Activated CD8-positive, alpha-beta T cell treated with anti-CD3 and anti-CD28 coated beads, Interleukin-2, amount 10 ng/mL, durations not matched to agents 7 days and 5 days (primary cell): ENCODE results near the gene PAQR5. TPM values are rescaled to one million over a fixed set of nuclear protein-coding genes. Genes with fewer than 3 reads are reported as not detected.
"Not testable (repeated sequence)": the region's sequence is repeated elsewhere in the genome, so short reads cannot be mapped to it uniquely, and the experiment has no call there.

Experiments
- ATAC-seq: fragments of 150-1000 bp; cut with Tn5 transposase; one replicate; pipeline ENCODE4 v1.10.0; 2021; ENCODE audit warnings: moderate library complexity
- CTCF ChIA-PET: fragments of 350-600 bp; sonication (Branson Sonifier 250); formaldehyde crosslinking; loops from one replicate; lab custom pipeline; 2021; ENCODE audit warnings: antibody characterized with exemption; lab: Charles Lee
- POLR2A ChIA-PET: fragments of 350-600 bp; sonication (Branson Sonifier 250); formaldehyde crosslinking; loops from one replicate; lab custom pipeline; 2021; ENCODE audit warnings: antibody characterized with exemption; lab: Charles Lee
- DNase-seq: peaks from one replicate; pipeline ENCODE4 v3.0.0-alpha.2; 2020
- H3K27ac Mint-ChIP-seq: one replicate; pipeline ENCODE4 v1.8.0; 2021; ENCODE audit warnings: mild to moderate bottlenecking, mixed read lengths
- H3K27me3 Mint-ChIP-seq: one replicate; pipeline ENCODE4 v1.8.0; 2021; ENCODE audit warnings: low read depth, mixed read lengths
- H3K36me3 Mint-ChIP-seq: one replicate; pipeline ENCODE4 v1.8.0; 2021; ENCODE audit warnings: low read depth, mixed read lengths
- H3K4me1 Mint-ChIP-seq: one replicate; pipeline ENCODE4 v1.8.0; 2021; ENCODE audit warnings: low read depth, mixed read lengths
- H3K4me3 Mint-ChIP-seq: one replicate; pipeline ENCODE4 v1.8.0; 2021; ENCODE audit warnings: mild to moderate bottlenecking, mixed read lengths
- H3K9me3 Mint-ChIP-seq: one replicate; pipeline ENCODE4 v1.8.0; 2022; ENCODE audit warnings: mixed read lengths; ENCODE audit not compliant: insufficient read depth
- total RNA-seq, 2 experiments: library from RNA; stranded (reverse); gene quantifications; one replicate each; pipeline ENCODE4 v1.2.3, GENCODE V29; 2021

Gene PAQR5
- total RNA-seq, 2 experiments from 2014 or later = not detected

DNA sequence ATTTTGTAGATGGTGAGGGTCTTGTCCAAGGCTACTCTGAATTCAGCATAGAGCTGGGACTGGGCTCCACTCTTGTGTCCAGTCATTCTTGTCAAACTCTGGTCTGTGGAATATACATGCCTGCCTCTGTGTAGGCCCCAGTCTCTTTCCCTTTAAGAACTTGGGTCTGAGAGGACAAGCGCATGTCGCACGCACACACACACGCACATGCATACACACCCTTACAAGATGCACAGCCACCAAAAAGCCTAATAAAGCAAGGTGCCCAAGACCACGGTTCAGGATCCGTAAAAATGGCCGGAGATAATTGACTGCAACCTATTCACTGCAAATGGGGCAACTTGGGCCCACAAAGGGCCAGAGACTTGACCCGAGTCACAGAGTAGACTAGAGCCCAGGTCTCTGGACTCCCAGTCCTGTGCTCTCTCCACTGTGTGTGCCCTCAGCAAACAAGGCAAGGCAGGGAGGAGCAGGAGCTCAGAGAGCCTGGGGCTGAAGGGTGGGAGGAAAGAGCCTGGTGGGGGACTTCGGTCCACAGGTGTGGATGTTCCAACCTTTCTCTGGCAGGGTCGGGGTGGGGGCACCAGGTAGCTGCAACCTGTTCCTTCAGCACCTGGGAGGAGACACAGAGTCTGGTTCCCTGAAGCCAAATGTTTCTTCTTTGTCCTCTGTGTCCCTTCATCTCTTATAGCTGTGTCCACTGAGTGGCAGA is 914 bp upstream of the PAQR5 start:
- DNase-seq (no peak), ATAC-seq (no peak)
- ChIA-PET CTCF (no interaction called here), POLR2A (no interaction called here)
- Mint-ChIP-seq H3K4me3 (no peak overlapping the region), H3K36me3 (no peaks in the 10 kb centered on the region), H3K4me1 (no peaks in the 10 kb centered on the region), H3K27ac (no peak overlapping the region), H3K27me3 (peaks cover 38% of the 10 kb centered on the region), H3K9me3 (no peaks in the 10 kb centered on the region)

DNA sequence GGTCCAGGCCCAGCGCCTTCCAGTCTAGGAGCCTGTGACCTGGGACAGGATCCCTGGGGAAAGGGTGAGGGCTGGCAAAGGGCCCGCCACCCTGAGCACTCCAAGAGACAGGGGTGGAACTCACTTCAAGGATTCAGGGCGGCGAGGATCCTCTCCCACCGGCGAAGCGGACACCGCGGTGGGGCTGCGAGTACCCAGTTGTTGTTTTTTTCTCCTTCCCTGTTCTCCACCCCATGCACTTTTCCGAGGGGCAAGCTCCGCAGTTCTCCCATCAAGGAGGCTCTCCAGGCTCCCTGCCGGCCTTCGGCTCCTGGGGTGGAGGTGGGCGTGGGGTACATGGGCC is 387 bp upstream of the PAQR5 start:
- ATAC-seq (no peak), DNase-seq (no peak)
- Mint-ChIP-seq H3K9me3 (no peaks in the 10 kb centered on the region), H3K4me1 (no peaks in the 10 kb centered on the region), H3K4me3 (no peak overlapping the region), H3K27me3 (peaks cover 39% of the 10 kb centered on the region), H3K36me3 (no peaks in the 10 kb centered on the region), H3K27ac (no peak overlapping the region)
- CTCF ChIA-PET = no interaction called here
- POLR2A ChIA-PET = no interaction called here

DNA sequence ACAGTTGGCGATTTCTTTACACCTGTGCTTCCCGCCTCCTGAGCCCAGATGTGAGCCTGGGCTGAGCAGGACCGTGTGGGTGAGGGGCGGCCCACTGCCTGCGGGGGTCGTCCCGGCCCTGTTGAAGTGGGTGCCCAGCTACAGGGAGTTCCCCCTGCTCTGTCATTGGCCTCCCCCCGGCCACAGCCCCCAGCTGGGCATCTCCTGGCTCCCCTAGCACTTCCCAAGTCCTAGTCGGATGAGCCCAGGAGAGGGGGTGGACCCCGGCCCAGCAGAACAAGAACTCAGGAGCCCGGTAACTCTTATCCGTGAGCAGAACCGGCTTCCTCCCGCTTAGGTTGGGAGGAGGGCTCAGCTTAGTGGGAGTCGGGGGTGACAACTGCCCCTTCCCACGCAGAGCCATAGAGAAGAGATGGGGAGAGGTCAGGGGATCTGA is 757 bp downstream of the PAQR5 start:
- Mint-ChIP-seq H3K4me3 (no peak overlapping the region), H3K27ac (no peak overlapping the region), H3K36me3 (no peaks in the 10 kb centered on the region), H3K27me3 (peaks cover 39% of the 10 kb centered on the region), H3K4me1 (no peaks in the 10 kb centered on the region), H3K9me3 (no peaks in the 10 kb centered on the region)
- POLR2A ChIA-PET = no interaction called here
- no peak for ATAC-seq
- DNase-seq = no peak
- CTCF ChIA-PET = interaction anchor here (1.1 kb wide), 1 partner anchor 240 kb away, joined by 3 read pairs; no protein-coding TSS in a partner anchor

DNA sequence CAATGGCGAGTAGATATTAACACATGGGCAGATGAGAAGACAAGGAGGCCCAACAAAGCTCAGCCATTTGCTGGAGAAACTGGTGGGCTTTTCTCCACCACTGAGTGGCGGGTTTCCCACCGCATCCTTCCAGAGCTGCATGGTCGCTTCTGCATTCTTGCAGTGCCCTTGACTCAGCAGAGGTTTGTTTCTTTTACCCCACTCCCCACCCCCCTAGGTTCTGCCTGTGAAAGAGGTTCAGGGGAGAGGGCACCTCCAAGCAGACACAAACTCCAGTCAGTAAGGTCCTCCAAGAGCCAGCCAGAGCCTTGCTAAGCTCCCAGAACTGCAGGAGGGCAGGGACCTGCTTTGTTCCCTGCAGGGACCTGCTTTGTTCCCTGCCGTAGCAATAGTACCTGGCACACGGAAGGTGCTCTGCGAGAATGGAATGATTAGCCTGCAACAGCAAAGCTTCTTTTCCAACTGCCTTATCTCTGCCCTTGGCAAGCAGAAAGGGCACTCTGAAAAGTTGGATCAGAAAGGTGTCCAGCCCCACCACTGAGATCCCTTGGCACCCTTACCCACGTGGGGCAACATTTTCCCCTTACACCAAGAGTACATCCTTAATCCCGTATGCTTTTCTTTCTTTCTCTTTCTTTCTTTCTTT is 1.4 kb downstream of the PAQR5 start:
- ATAC-seq = no peak
- POLR2A ChIA-PET = no interaction called here
- CTCF ChIA-PET = interaction anchor here (1.1 kb wide), 1 partner anchor 241 kb away, joined by 3 read pairs; no protein-coding TSS in a partner anchor
- H3K36me3 Mint-ChIP-seq = no peaks in the 10 kb centered on the region
- H3K4me1 Mint-ChIP-seq = no peaks in the 10 kb centered on the region
- no peak for DNase-seq
- H3K27me3 Mint-ChIP-seq = peaks cover 39% of the 10 kb centered on the region
- H3K27ac Mint-ChIP-seq = no peak overlapping the region
- no peaks in the 10 kb centered on the region for H3K9me3 Mint-ChIP-seq
- no peak overlapping the region for H3K4me3 Mint-ChIP-seq

DNA sequence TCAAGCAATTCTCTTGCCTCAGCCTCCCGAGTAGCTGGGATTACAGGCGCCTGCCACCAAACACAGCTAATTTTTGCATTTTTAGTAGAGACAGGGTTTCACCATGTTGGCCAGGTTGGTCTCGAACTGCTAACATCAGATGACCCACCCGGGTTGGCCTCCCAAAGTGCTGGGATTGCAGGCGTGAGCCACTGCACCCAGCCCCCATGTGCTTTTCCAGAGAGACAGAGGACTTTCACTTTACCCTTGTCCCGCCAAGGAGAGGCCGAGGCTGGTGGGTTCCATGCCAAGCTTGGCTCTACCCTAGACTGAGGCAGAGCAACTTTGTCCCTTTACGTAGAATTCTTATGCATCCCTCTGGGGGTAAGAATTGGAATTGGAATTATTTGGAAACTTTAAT is 2.4 kb downstream of the PAQR5 start:
- ATAC-seq, H3K27ac Mint-ChIP-seq, H3K4me3 Mint-ChIP-seq, CTCF ChIA-PET, H3K4me1 Mint-ChIP-seq, DNase-seq, POLR2A ChIA-PET, H3K9me3 Mint-ChIP-seq, H3K36me3 Mint-ChIP-seq: not testable (repeated sequence)
- H3K27me3 Mint-ChIP-seq = peaks cover 39% of the 10 kb centered on the region

DNA sequence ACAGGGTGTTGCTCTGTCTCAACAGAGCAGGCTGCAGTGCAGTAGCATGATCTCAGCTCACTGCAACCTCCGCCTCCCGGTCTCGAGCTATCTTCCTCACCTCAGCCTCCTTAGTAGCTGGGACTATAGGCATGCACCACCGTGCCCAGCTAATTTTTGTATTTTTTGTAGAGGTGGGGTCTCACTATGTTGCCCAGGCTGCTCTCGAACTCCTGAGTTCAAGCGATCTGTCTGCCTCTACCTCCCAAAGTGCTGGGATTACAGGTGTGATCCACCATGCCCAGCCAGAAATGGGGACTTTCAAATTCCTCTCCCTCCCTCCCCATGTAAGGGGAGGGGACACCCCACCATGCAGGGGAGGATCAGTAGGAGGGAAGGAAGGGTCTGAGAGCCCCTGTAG is 3.4 kb downstream of the PAQR5 start:
- H3K9me3 Mint-ChIP-seq, H3K4me1 Mint-ChIP-seq, DNase-seq, ATAC-seq, H3K27ac Mint-ChIP-seq, POLR2A ChIA-PET, H3K4me3 Mint-ChIP-seq, H3K36me3 Mint-ChIP-seq: not testable (repeated sequence)
- CTCF ChIA-PET = interaction anchor here (0.9 kb wide), 1 partner anchor 245 kb away, joined by 3 read pairs; no protein-coding TSS in a partner anchor
- peaks cover 33% of the 10 kb centered on the region for H3K27me3 Mint-ChIP-seq

DNA sequence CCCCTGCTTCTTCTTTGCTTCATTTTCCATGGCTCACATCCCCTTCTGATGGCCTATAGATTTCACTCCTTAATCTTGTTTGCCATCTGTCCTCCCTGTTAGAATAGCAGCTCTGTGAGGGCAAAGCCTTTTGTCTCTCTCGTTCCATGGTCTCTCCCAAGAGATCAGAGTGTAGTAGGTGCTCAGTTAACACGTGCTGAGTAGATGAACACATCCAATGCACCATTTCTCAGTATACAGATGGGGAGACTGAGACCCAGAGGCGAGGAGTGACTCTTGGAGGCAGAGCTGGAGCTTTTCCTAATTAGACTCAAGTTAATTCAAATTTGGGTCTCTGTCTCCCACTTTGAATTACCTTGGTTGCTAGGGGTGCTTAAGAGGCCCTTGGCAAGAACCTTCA is 4.2 kb downstream of the PAQR5 start:
- no peak overlapping the region for H3K4me3 Mint-ChIP-seq
- H3K27me3 Mint-ChIP-seq = peaks cover 26% of the 10 kb centered on the region
- ChIA-PET CTCF (interaction anchor here (0.9 to 1.0 kb wide), 3 partner anchors 14 to 246 kb away, joined by 3 read pairs; no protein-coding TSS in a partner anchor), POLR2A (no interaction called here)
- H3K36me3 Mint-ChIP-seq = no peaks in the 10 kb centered on the region
- H3K9me3 Mint-ChIP-seq = no peaks in the 10 kb centered on the region
- H3K4me1 Mint-ChIP-seq = no peaks in the 10 kb centered on the region
- no peak for DNase-seq
- ATAC-seq = no peak
- H3K27ac Mint-ChIP-seq = no peak overlapping the region

DNA sequence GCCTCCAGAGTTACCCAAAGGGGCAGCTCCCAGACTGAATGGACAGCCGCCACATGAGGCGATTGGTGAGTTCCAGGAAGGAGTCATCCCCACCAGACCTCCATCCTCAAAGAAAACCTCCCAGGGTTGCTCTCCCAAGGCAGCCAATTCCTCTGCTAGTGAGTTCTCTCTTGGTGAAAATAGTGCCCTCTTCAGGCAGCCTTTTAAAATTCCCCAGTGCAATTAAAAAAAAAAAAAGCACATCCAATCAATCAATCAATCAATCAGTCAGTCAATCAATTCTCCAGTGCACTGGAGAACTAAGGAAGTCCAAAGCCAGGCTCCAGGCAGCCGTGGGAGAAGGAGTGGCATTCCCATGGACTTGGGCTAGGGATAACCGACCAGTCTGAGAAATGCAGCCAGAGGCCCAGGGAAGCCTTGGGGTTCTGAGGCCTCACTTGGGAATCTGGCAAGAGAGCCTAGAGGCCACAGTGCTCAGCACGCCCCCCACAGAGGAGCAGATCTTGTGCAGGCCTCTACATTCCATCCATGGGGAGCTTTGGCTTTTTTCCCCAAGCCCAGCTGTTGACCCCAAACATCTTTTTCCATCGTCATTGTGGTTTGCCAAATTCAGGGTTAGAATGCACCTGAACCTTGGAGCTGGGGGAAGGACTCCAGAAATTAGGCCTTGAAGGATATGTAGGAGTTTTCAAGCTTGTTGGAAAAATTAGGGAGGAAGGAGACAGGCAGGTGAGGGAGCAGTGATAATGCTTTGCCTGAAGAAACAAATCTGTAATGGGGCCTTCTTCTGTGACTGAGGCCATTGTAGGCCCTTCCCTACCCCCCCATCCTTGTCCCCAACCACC is 4.8 kb downstream of the PAQR5 start:
- Mint-ChIP-seq H3K4me1 (no peaks in the 10 kb centered on the region), H3K36me3 (no peaks in the 10 kb centered on the region), H3K4me3 (no peak overlapping the region), H3K27me3 (peaks cover 23% of the 10 kb centered on the region), H3K9me3 (no peaks in the 10 kb centered on the region), H3K27ac (no peak overlapping the region)
- DNase-seq = no peak
- no peak for ATAC-seq
- POLR2A ChIA-PET = no interaction called here
- CTCF ChIA-PET = interaction anchor here (0.9 to 1.0 kb wide), 2 partner anchors 15 to 189 kb away, joined by 3 read pairs; no protein-coding TSS in a partner anchor

DNA sequence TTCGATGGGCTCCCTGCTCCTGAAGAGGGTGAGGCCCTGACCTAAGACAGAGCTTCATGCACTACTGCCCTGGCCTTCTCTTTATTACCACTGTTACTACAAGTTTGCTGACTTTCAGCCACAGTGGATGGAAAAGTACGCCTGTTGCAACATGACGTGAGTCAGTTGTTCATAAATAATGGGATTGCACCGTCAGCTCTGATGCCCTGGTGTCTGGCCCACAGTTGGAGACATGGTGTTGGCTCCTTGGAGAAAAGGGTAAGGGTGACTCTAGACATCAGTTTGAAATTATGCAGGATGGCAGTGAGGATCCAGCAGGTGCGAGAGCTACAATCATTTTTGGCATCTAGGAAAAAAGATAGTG is 5.5 kb downstream of the PAQR5 start:
- Mint-ChIP-seq H3K9me3 (no peaks in the 10 kb centered on the region), H3K27me3 (peaks cover 21% of the 10 kb centered on the region), H3K36me3 (no peaks in the 10 kb centered on the region), H3K4me1 (no peaks in the 10 kb centered on the region), H3K27ac (no peak overlapping the region), H3K4me3 (no peak overlapping the region)
- ChIA-PET POLR2A (no interaction called here), CTCF (no interaction called here)
- DNase-seq = no peak
- ATAC-seq = no peak

DNA sequence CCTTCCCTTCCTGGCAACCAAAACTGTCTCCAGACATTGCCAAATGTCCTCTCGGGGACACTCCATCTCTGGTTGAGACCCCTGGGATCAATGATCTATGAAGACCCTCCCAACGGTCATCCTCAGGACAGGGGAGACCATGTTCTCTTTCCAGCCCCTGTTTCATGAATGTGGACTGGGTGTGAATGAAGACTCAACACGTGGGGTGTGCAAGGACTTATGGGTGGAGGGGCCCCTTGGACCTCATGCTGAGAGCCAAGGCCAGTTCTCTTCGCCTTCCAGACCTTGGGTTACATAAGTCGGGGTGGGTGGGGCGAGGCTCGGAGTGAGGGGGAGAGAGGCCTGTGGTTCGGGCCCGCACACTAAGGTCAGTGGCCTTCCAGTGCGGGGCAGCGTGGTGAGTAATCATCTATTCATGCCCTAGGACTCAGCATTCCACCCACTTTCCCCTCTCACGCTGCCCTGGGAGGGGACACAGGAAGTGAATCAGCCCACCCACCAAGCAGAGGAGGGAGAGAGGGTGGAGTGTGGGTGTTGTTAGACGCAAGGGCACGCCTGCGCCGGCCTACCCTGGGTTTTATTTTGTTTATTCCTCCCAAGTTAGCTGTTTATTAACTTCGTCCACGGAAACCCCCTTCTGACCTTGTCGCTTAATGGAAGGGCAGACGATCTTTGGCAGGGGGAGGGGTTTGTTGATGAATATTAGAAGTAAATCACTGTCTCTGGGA is 6.7 kb downstream of the PAQR5 start:
- Mint-ChIP-seq H3K27ac (no peak overlapping the region), H3K9me3 (no peaks in the 10 kb centered on the region), H3K4me1 (no peaks in the 10 kb centered on the region), H3K36me3 (no peaks in the 10 kb centered on the region), H3K4me3 (no peak overlapping the region), H3K27me3 (peaks cover 9% of the 10 kb centered on the region)
- ATAC-seq (no peak), DNase-seq (no peak)
- POLR2A ChIA-PET = no interaction called here
- CTCF ChIA-PET = no interaction called here

DNA sequence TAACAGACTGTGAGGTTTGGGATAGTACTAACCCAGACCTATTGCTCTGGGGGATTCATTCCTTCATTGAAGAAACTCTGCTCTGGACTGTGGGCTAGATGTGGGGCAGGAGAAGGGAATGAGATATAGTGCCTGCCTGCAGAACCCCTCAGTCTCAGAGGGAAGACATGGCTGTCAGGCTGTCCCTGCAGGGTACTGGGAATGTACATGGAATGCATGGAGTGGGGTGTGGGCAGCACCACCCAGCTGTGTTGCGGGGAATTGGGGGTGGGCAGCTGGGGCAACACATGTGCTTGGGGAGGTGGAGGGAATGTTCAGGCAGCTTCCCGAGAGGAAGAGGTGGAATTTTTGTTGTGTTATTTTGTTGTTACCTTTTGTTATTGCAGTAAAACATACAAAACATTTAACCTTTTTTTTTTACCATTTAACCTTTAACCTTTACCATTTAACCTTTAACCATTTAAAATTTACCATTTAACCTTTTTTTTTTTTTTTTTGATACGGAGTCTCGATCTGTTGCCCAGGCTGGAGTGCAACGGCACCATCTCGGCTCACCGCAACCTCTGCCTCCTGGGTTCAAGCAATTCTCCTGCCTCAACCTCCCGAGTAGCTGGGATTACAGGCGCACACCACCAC is 7.3 kb downstream of the PAQR5 start:
- ATAC-seq (no peak), DNase-seq (no peak)
- Mint-ChIP-seq H3K4me3 (no peak overlapping the region), H3K27me3 (peaks cover 11% of the 10 kb centered on the region), H3K9me3 (no peaks in the 10 kb centered on the region), H3K36me3 (no peaks in the 10 kb centered on the region), H3K27ac (no peak overlapping the region), H3K4me1 (no peaks in the 10 kb centered on the region)
- POLR2A ChIA-PET = no interaction called here
- CTCF ChIA-PET = no interaction called here
